Osteoblast (primary cell): ENCODE data around the gene PLXNA3. TPM values are rescaled to one million over a fixed set of nuclear protein-coding genes. Genes with fewer than 3 reads are reported as not detected.

Source experiments
- DNase-seq: peaks from one replicate; pipeline ENCODE4 v3.0.0; 2011; ENCODE audit warnings: low spot score, mixed read lengths; ENCODE audit not compliant: insufficient read length; ENCODE audit errors: missing footprints
- H2AFZ ChIP-seq: 2 replicates; pipeline ENCODE4 v1.6.0; 2011; ENCODE audit warnings: mild to moderate bottlenecking, low read length
- H3K27ac ChIP-seq: 2 replicates; pipeline ENCODE4 v1.5.1; 2011; ENCODE audit warnings: mild to moderate bottlenecking, low read depth, low read length, moderate library complexity
- H3K27me3 ChIP-seq: 2 replicates; pipeline ENCODE4 v1.6.0; 2012; ENCODE audit warnings: mild to moderate bottlenecking, control low read depth, inconsistent platforms, low read length, moderate library complexity; ENCODE audit not compliant: insufficient read depth
- H3K36me3 ChIP-seq: 2 replicates; pipeline ENCODE4 v1.5.1; 2011; ENCODE audit warnings: mild to moderate bottlenecking, low read length, control low read depth, moderate library complexity; ENCODE audit not compliant: insufficient read depth
- H3K4me1 ChIP-seq: 2 replicates; pipeline ENCODE4 v1.5.1; 2011; ENCODE audit warnings: mild to moderate bottlenecking, low read length, control low read depth, moderate library complexity; ENCODE audit not compliant: insufficient read depth
- H3K4me2 ChIP-seq: 2 replicates; pipeline ENCODE4 v1.6.0; 2011; ENCODE audit warnings: mild to moderate bottlenecking, low read length; ENCODE audit not compliant: insufficient read depth
- H3K4me3 ChIP-seq: fragments of 200-600 bp; sonication (generic); 3 replicates; pipeline ENCODE4 v1.5.1; 2012; ENCODE audit warnings: mild to moderate bottlenecking, low read length, inconsistent platforms; ENCODE audit not compliant: insufficient read depth
- H3K79me2 ChIP-seq: 2 replicates; pipeline ENCODE4 v1.6.0; 2012; ENCODE audit warnings: mild to moderate bottlenecking, low read length, control low read depth, inconsistent platforms; ENCODE audit not compliant: insufficient read depth
- H3K9me3 ChIP-seq: 2 replicates; pipeline ENCODE4 v1.5.1; 2011; ENCODE audit warnings: low read depth, low read length, control low read depth
- H4K20me1 ChIP-seq: 2 replicates; pipeline ENCODE4 v1.6.0; 2012; ENCODE audit warnings: mild to moderate bottlenecking, low read length, control low read depth; ENCODE audit not compliant: insufficient read depth
- CTCF ChIP-seq: IDR thresholded peaks from 2 replicates; pipeline ENCODE4 v1.5.1; 2011; ENCODE audit warnings: mild to moderate bottlenecking, low read depth, low read length, moderate library complexity; ENCODE audit errors: extremely low read depth
- small RNA-seq: library from RNA; depleted of rRNA; stranded (forward); fragments of <200 nt; gene quantifications from one replicate; pipeline ENCODE3, GENCODE V24; 2012
- total RNA-seq: library from RNA; depleted of rRNA; stranded (reverse); fragments of >200 nt; gene quantifications from 2 replicates; pipeline ENCODE4 v1.2.3, GENCODE V29; 2012

The PLXNA3 gene
- total RNA-seq, 1 donor = 18.8 TPM

- H3K9me3 ChIP-seq = no peaks in the 10 kb centered on the region
- H2AFZ ChIP-seq = no peak overlapping the region
Observed at GRCh38 chrX:154525606-154526490, 67.8 kb downstream of the PLXNA3 start.

GRCh38 chrX:154526901-154527675 lies 69.0 kb downstream of the PLXNA3 start:
- Histone ChIP-seq H3K36me3 (no peaks in the 10 kb centered on the region), H3K79me2 (no peaks in the 10 kb centered on the region), H3K4me1 (peaks cover 6% of the 10 kb centered on the region), H3K27ac (peak overlapping the region; percentile 56), H4K20me1 (no peaks in the 10 kb centered on the region), H2AFZ (peak overlapping the region; percentile 71), H3K27me3 (no peaks in the 10 kb centered on the region), H3K4me3 (peak overlapping the region; percentile 62), H3K4me2 (peak overlapping the region; percentile 78), H3K9me3 (no peaks in the 10 kb centered on the region)
- DNase-seq = peak; percentile 88
- TF ChIP-seq CTCF = peak; percentile 61

More at GRCh38 chrX:154525606-154526490, 67.8 kb downstream of the PLXNA3 start:
- H3K27ac ChIP-seq = no peak overlapping the region
- no peak overlapping the region for H3K4me3 ChIP-seq
- no peak overlapping the region for H3K4me2 ChIP-seq
- H3K79me2 ChIP-seq = no peaks in the 10 kb centered on the region
- no peaks in the 10 kb centered on the region for H4K20me1 ChIP-seq
- H3K36me3 ChIP-seq = no peaks in the 10 kb centered on the region
- no peaks in the 10 kb centered on the region for H3K27me3 ChIP-seq
- TF ChIP-seq CTCF = no peak
- DNase-seq = peak; percentile 15
- H3K4me1 ChIP-seq = peaks cover 6% of the 10 kb centered on the region

Small RNA genes lying within 50 kb of the gene (small RNA-seq; reads per million reads assigned to genes)
- gene MIR6858 (0.37 reads per million), gene RN7SL697P (not detected)

Other genes starting within 250 kb of the PLXNA3 start
- not detected in 2 replicates for gene OPN1MW2, start 238.5 kb upstream of the PLXNA3 start, total RNA-seq
- gene OPN1MW3, start 200.7 kb upstream of the PLXNA3 start, total RNA-seq = not detected in 2 replicates
- not detected in 2 replicates for gene TEX28, start 163.2 kb upstream of the PLXNA3 start, total RNA-seq
- gene TKTL1, start 162.5 kb upstream of the PLXNA3 start, total RNA-seq = not detected in 2 replicates
- 2,632 and 3,431 TPM in 2 replicates for gene FLNA, start 83.6 kb upstream of the PLXNA3 start, total RNA-seq
- 28.0 and 29.7 TPM in 2 replicates for gene EMD, start 79.0 kb upstream of the PLXNA3 start, total RNA-seq
- 1,832 and 2,517 TPM in 2 replicates for gene RPL10, start 59.9 kb upstream of the PLXNA3 start, total RNA-seq
- gene DNASE1L1, start 49.0 kb upstream of the PLXNA3 start, total RNA-seq = 58.9 and 74.6 TPM in 2 replicates
- 15.6 and 19.2 TPM in 2 replicates for gene TAFAZZIN, start 46.7 kb upstream of the PLXNA3 start, total RNA-seq
- gene ATP6AP1, start 29.6 kb upstream of the PLXNA3 start, total RNA-seq = 59.2 and 61.9 TPM in 2 replicates
- gene GDI1, start 21.1 kb upstream of the PLXNA3 start, total RNA-seq = 67.5 and 74.6 TPM in 2 replicates
- gene FAM50A, start 14.1 kb upstream of the PLXNA3 start, total RNA-seq = 46.0 and 48.1 TPM in 2 replicates
- 16.5 and 21.7 TPM in 2 replicates for gene LAGE3, start 21.0 kb downstream of the PLXNA3 start, total RNA-seq
- gene UBL4A, start 28.3 kb downstream of the PLXNA3 start, total RNA-seq = 30.4 and 31.5 TPM in 2 replicates
- 34.5 and 36.2 TPM in 2 replicates for gene SLC10A3, start 32.3 kb downstream of the PLXNA3 start, total RNA-seq
- gene FAM3A, start 58.0 kb downstream of the PLXNA3 start, total RNA-seq = 20.6 and 21.4 TPM in 2 replicates
- 88.7 and 91.3 TPM in 2 replicates for gene G6PD, start 88.6 kb downstream of the PLXNA3 start, total RNA-seq
- gene IKBKG, start 89.3 kb downstream of the PLXNA3 start, total RNA-seq = 16.8 and 18.5 TPM in 2 replicates
- not detected in 2 replicates for gene CTAG1A, start 126.9 kb downstream of the PLXNA3 start, total RNA-seq
- gene CTAG1B, start 161.0 kb downstream of the PLXNA3 start, total RNA-seq = not detected in 2 replicates
- gene CTAG2, start 195.3 kb downstream of the PLXNA3 start, total RNA-seq = 0.88 and 13.8 TPM in 2 replicates